Bone marrow (tissue), 2 donors: ENCODE data around the gene STK11.

Experiments
- DNase-seq, 2 donors: peaks; one replicate each; lab custom pipeline; 2025; lab: John Stamatoyannopoulos, UW

Gene STK11

GRCh38 chr19:1211494-1212234 is 6.1 kb downstream of the STK11 start:
- DNase-seq, result no peak

- DNase-seq, result peak; percentile 44 to 94
Measured at GRCh38 chr19:1213391-1214286, 8.1 kb downstream of the STK11 start.

- no peak for DNase-seq
Measured at GRCh38 chr19:1214299-1214861, 8.8 kb downstream of the STK11 start.

GRCh38 chr19:1214862-1215731 is 9.5 kb downstream of the STK11 start:
- DNase-seq, result no peak

- DNase-seq, result no peak
Measured at GRCh38 chr19:1216756-1217155, 11.2 kb downstream of the STK11 start.

GRCh38 chr19:1217366-1217765 is 11.8 kb downstream of the STK11 start:
- DNase-seq, result no peak

GRCh38 chr19:1218751-1219567 is 13.4 kb downstream of the STK11 start:
- DNase-seq, result no peak

- no peak for DNase-seq
Measured at GRCh38 chr19:1219786-1220476, 14.4 kb downstream of the STK11 start.

GRCh38 chr19:1220477-1220930 is 14.9 kb downstream of the STK11 start:
- DNase-seq, result no peak

GRCh38 chr19:1220976-1221903 is 15.7 kb downstream of the STK11 start:
- DNase-seq, result no peak

GRCh38 chr19:1221904-1222255 is 16.3 kb downstream of the STK11 start:
- no peak for DNase-seq

- DNase-seq, result no peak
Measured at GRCh38 chr19:1222394-1222793, 16.8 kb downstream of the STK11 start.

GRCh38 chr19:1223018-1223855 is 17.7 kb downstream of the STK11 start:
- no peak for DNase-seq

- DNase-seq, result no peak
Measured at GRCh38 chr19:1224047-1224825, 18.7 kb downstream of the STK11 start.

- DNase-seq, result no peak
Measured at GRCh38 chr19:1224847-1225246, 19.3 kb downstream of the STK11 start.

- DNase-seq, result no peak
Measured at GRCh38 chr19:1225440-1226226, 20.1 kb downstream of the STK11 start.

GRCh38 chr19:1226227-1226518 is 20.6 kb downstream of the STK11 start:
- no peak for DNase-seq
